H9 (cell line): ENCODE data around the gene RASIP1. TPM values are rescaled to one million over a fixed set of nuclear protein-coding genes. Genes with fewer than 3 reads are reported as not detected.

Experiments
- DNase-seq: peaks from one replicate; pipeline ENCODE4 v3.0.0-alpha.2; 2017
- H2AFZ ChIP-seq: one replicate; pipeline ENCODE4 v1.6.1; 2013; ENCODE audit warnings: mild to moderate bottlenecking, low read length, control low read depth, moderate library complexity
- H2AK5ac ChIP-seq: 2 replicates; pipeline ENCODE4 v1.6.1; 2013; ENCODE audit warnings: low read length, control low read depth, mixed read lengths; ENCODE audit not compliant: insufficient read length
- H2BK120ac ChIP-seq: one replicate; pipeline ENCODE4 v1.6.1; 2013; ENCODE audit warnings: low read depth, mild to moderate bottlenecking, low read length, control low read depth, inconsistent platforms; ENCODE audit not compliant: poor library complexity, severe bottlenecking
- H2BK12ac ChIP-seq: 2 replicates; pipeline ENCODE4 v1.6.1; 2013; ENCODE audit warnings: low read length, control low read depth, mixed read lengths, low read depth; ENCODE audit not compliant: insufficient read length
- H2BK15ac ChIP-seq: 2 replicates; pipeline ENCODE4 v1.6.1; 2013; ENCODE audit warnings: low read depth, low read length, control low read depth
- H2BK20ac ChIP-seq: one replicate; pipeline ENCODE4 v1.6.1; 2013; ENCODE audit warnings: low read depth, mild to moderate bottlenecking, low read length, control low read depth, inconsistent platforms; ENCODE audit not compliant: poor library complexity, severe bottlenecking
- H2BK5ac ChIP-seq: 2 replicates; pipeline ENCODE4 v1.6.1; 2013; ENCODE audit warnings: low read length, control low read depth, mixed read lengths; ENCODE audit not compliant: insufficient read length
- H3K14ac ChIP-seq: 2 replicates; pipeline ENCODE4 v1.6.1; 2013; ENCODE audit warnings: low read length, control low read depth; ENCODE audit not compliant: insufficient read depth
- H3K18ac ChIP-seq: 2 replicates; pipeline ENCODE4 v1.6.1; 2013; ENCODE audit warnings: low read depth, mild to moderate bottlenecking, mixed read lengths, low read length, control low read depth; ENCODE audit not compliant: insufficient read length
- H3K23ac ChIP-seq: 2 replicates; pipeline ENCODE4 v1.6.1; 2013; ENCODE audit warnings: low read length, control low read depth, mixed read lengths, low read depth; ENCODE audit not compliant: insufficient read length
- H3K23me2 ChIP-seq: 2 replicates; pipeline ENCODE4 v1.6.1; 2013; ENCODE audit warnings: low read depth, mild to moderate bottlenecking, mixed read lengths, low read length, control low read depth; ENCODE audit not compliant: insufficient read length, poor library complexity, severe bottlenecking
- H3K27ac ChIP-seq: 2 replicates; pipeline ENCODE4 v1.5.1; 2013; ENCODE audit warnings: low read length, control low read depth, mixed read lengths, low read depth; ENCODE audit not compliant: insufficient read length
- H3K27me3 ChIP-seq: 2 replicates; pipeline ENCODE4 v1.6.1; 2013; ENCODE audit warnings: low read length, control low read depth, inconsistent platforms; ENCODE audit not compliant: insufficient read depth
- H3K4ac ChIP-seq: 2 replicates; pipeline ENCODE4 v1.6.1; 2013; ENCODE audit warnings: low read depth, mild to moderate bottlenecking, control low read depth, inconsistent platforms, low read length, moderate library complexity
- H3K4me1 ChIP-seq: 2 replicates; pipeline ENCODE4 v1.6.1; 2013; ENCODE audit warnings: low read length, control low read depth, inconsistent platforms; ENCODE audit not compliant: insufficient read depth
- H3K4me2 ChIP-seq: 2 replicates; pipeline ENCODE4 v1.6.1; 2013; ENCODE audit warnings: low read length, control low read depth, mixed read lengths; ENCODE audit not compliant: insufficient read length, insufficient read depth
- H3K56ac ChIP-seq: 2 replicates; pipeline ENCODE4 v1.6.1; 2013; ENCODE audit warnings: low read depth, mild to moderate bottlenecking, mixed read lengths, low read length, control low read depth; ENCODE audit not compliant: insufficient read length
- H3K79me1 ChIP-seq: 2 replicates; pipeline ENCODE4 v1.6.1; 2013; ENCODE audit warnings: low read depth, mild to moderate bottlenecking, moderate library complexity, low read length, control low read depth, inconsistent platforms; ENCODE audit not compliant: insufficient read depth, poor library complexity, severe bottlenecking
- H3K79me2 ChIP-seq: 2 replicates; pipeline ENCODE4 v1.6.1; 2013; ENCODE audit warnings: low read length, control low read depth, inconsistent platforms; ENCODE audit not compliant: insufficient read depth
- H3K9ac ChIP-seq: 2 replicates; pipeline ENCODE4 v1.6.1; 2013; ENCODE audit warnings: low read length, control low read depth, mixed read lengths; ENCODE audit not compliant: insufficient read length; ENCODE audit errors: extremely low read depth
- H3K9me3 ChIP-seq: one replicate; pipeline ENCODE4 v1.6.1; 2013; ENCODE audit warnings: low read depth, low read length, inconsistent platforms; ENCODE audit not compliant: control insufficient read depth
- H3T11ph ChIP-seq: one replicate; pipeline ENCODE4 v1.6.1; 2013; ENCODE audit warnings: mild to moderate bottlenecking, low read length, control low read depth, inconsistent platforms
- H4K20me1 ChIP-seq: one replicate; pipeline ENCODE4 v1.6.1; 2013; ENCODE audit not compliant: control insufficient read depth, insufficient read length, insufficient read depth
- H4K5ac ChIP-seq: 2 replicates; pipeline ENCODE4 v1.6.1; 2013; ENCODE audit warnings: low read depth, mild to moderate bottlenecking, mixed read lengths, low read length, control low read depth; ENCODE audit not compliant: insufficient read length
- H4K8ac ChIP-seq: replicated peaks from 2 replicates; pipeline ENCODE4 v1.6.1; 2013; ENCODE audit warnings: low read length, control low read depth, mixed read lengths, low read depth; ENCODE audit not compliant: insufficient read length
- H4K91ac ChIP-seq: 2 replicates; pipeline ENCODE4 v1.6.1; 2013; ENCODE audit warnings: low read depth, mild to moderate bottlenecking, moderate library complexity, mixed read lengths, low read length, control low read depth; ENCODE audit not compliant: insufficient read length
- H3K27ac Mint-ChIP-seq, 3 experiments: 2 replicates in 2 of 3; 3 replicates in 1 of 3; pipeline ENCODE4 v1.8.0; 2020 to 2021; ENCODE audit warnings: mixed read lengths in 3 of 3, mild to moderate bottlenecking in 1 of 3, moderate library complexity in 1 of 3
- H3K27me3 Mint-ChIP-seq: 2 replicates; pipeline ENCODE4 v1.8.0; 2021; ENCODE audit warnings: low read depth, mild to moderate bottlenecking, moderate library complexity, mixed read lengths
- H3K36me3 Mint-ChIP-seq, 3 experiments: 2 replicates in 2 of 3; 3 replicates in 1 of 3; pipeline ENCODE4 v1.8.0; 2020 to 2021; ENCODE audit warnings: low read depth in 3 of 3, mixed read lengths in 3 of 3; ENCODE audit not compliant: insufficient read depth in 1 of 3
- H3K4me1 Mint-ChIP-seq, 2 experiments: 2 replicates each; pipeline ENCODE4 v1.8.0; 2020; ENCODE audit warnings: mixed read lengths in 2 of 2
- H3K4me3 Mint-ChIP-seq, 2 experiments: 2 replicates in 1 of 2; 3 replicates in 1 of 2; pipeline ENCODE4 v1.8.0; 2020 to 2021; ENCODE audit warnings: mild to moderate bottlenecking in 2 of 2, mixed read lengths in 2 of 2, moderate library complexity in 1 of 2
- H3K9me3 Mint-ChIP-seq, 2 experiments: 2 replicates in 1 of 2; 3 replicates in 1 of 2; pipeline ENCODE4 v1.8.0; 2020; ENCODE audit warnings: mild to moderate bottlenecking in 2 of 2, mixed read lengths in 2 of 2, moderate library complexity in 1 of 2
- WGBS: extraction: QIAGEN DNeasy Blood & Tissue Kit; methylation state at CpG from one replicate; pipeline ENCODE4 v1.1.7; 2013; ENCODE audit warnings: missing lambda C conversion rate, low lambda C conversion rate, mixed read lengths; ENCODE audit not compliant: insufficient read length; ENCODE audit errors: extremely low coverage; 5-methylcytosine and 5-hydroxymethylcytosine counted together
- total RNA-seq: library from RNA; stranded (reverse); gene quantifications from 2 replicates; pipeline ENCODE4 v1.2.1, GENCODE V29; 2021
- TF ChIP-seq, protein P1 (sequence below): fragments of 200-600 bp; sonication (generic); conservative IDR thresholded peaks from 3 replicates; pipeline ENCODE4 v1.8.0; 2021; ENCODE audit warnings: antibody characterized with exemption, mild to moderate bottlenecking

The RASIP1 gene
- total RNA-seq, 1 experiment from 2014 or later, result 2.4 TPM

- Histone ChIP-seq H3K4me2 (no peak overlapping the region), H2BK5ac (no peak overlapping the region), H3K4ac (no peak overlapping the region), H2BK20ac (no peak overlapping the region), H3K79me2 (no peaks in the 10 kb centered on the region), H3K27me3 (no peaks in the 10 kb centered on the region), H3K18ac (no peak overlapping the region), H3K23ac (no peak overlapping the region), H2BK15ac (no peak overlapping the region), H3K14ac (no peak overlapping the region), H2BK120ac (no peak overlapping the region), H3K27ac (no peak overlapping the region), H2AK5ac (no peak overlapping the region), H3K23me2 (no peaks in the 10 kb centered on the region), H3K9me3 (no peaks in the 10 kb centered on the region), H2BK12ac (no peak overlapping the region), H4K91ac (no peak overlapping the region), H3K56ac (no peak overlapping the region), H2AFZ (no peak overlapping the region), H4K5ac (no peak overlapping the region), H3K4me1 (no peaks in the 10 kb centered on the region), H4K20me1 (no peaks in the 10 kb centered on the region), H3K9ac (no peak overlapping the region), H3T11ph (no peak overlapping the region), H3K79me1 (no peaks in the 10 kb centered on the region), H4K8ac (no peak overlapping the region)
- no peak overlapping the region for H3K27ac Mint-ChIP-seq
- no CpG with 5 or more reads among the region's 1 CpG for WGBS
- H3K36me3 Mint-ChIP-seq, result no peaks in the 10 kb centered on the region
- H3K9me3 Mint-ChIP-seq, result no peaks in the 10 kb centered on the region; a peak in 1 of 5 replicates
- no peak overlapping the region for H3K4me3 Mint-ChIP-seq
- TF ChIP-seq, protein P1, sequence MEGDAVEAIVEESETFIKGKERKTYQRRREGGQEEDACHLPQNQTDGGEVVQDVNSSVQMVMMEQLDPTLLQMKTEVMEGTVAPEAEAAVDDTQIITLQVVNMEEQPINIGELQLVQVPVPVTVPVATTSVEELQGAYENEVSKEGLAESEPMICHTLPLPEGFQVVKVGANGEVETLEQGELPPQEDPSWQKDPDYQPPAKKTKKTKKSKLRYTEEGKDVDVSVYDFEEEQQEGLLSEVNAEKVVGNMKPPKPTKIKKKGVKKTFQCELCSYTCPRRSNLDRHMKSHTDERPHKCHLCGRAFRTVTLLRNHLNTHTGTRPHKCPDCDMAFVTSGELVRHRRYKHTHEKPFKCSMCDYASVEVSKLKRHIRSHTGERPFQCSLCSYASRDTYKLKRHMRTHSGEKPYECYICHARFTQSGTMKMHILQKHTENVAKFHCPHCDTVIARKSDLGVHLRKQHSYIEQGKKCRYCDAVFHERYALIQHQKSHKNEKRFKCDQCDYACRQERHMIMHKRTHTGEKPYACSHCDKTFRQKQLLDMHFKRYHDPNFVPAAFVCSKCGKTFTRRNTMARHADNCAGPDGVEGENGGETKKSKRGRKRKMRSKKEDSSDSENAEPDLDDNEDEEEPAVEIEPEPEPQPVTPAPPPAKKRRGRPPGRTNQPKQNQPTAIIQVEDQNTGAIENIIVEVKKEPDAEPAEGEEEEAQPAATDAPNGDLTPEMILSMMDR, result no peak
- H3K27me3 Mint-ChIP-seq, result no peaks in the 10 kb centered on the region; the same call in 1 of the 2 replicates
- H3K4me1 Mint-ChIP-seq, result peaks cover 5 to 10% of the 10 kb centered on the region in 2 experiments
- DNase-seq, result no peak
Observed at GRCh38 chr19:48779636-48780035, 39.2 kb upstream of the RASIP1 start.
